IPS-18c (cell line): ENCODE results near the gene WWTR1.

Experiments used
- H3K4me3 ChIP-seq: 2 replicates; pipeline ENCODE4 v1.7.0; 2013; ENCODE audit warnings: low read depth, mild to moderate bottlenecking, low read length, moderate library complexity; ENCODE audit not compliant: insufficient read depth
- H3K9me3 ChIP-seq: one replicate; pipeline ENCODE4 v1.6.1; 2013; ENCODE audit warnings: mild to moderate bottlenecking, low read length, moderate library complexity; ENCODE audit not compliant: control insufficient read depth, insufficient read depth

WWTR1 gene

GRCh38 chr3:149610351-149611105 is 47.3 kb downstream of the WWTR1 start:
- no peaks in the 10 kb centered on the region for H3K9me3 ChIP-seq
- H3K4me3 ChIP-seq = no peak overlapping the region

- Histone ChIP-seq H3K9me3 (no peaks in the 10 kb centered on the region), H3K4me3 (no peak overlapping the region)
Measured at GRCh38 chr3:149609595-149609994, 48.2 kb downstream of the WWTR1 start.

DNA sequence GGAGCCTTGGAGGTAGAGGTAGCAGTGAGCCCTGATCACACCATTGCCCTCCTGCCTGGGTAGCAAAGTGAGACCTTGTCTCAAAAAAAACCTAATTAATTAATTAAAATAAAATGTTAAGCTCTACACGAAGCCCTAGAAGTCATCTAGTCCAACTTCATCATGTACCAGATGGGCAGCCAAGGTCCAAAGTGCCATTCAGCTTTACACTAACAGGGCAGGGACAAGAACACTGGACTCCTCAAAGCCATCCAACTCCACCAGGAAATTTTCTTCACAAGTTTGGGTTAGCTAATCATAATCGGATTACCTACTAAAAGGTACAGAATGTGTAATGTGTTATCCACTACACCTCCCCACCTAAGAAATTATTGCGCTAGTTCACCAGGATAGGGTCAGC is 48.8 kb downstream of the WWTR1 start:
- Histone ChIP-seq H3K4me3 (no peak overlapping the region), H3K9me3 (no peaks in the 10 kb centered on the region)

DNA sequence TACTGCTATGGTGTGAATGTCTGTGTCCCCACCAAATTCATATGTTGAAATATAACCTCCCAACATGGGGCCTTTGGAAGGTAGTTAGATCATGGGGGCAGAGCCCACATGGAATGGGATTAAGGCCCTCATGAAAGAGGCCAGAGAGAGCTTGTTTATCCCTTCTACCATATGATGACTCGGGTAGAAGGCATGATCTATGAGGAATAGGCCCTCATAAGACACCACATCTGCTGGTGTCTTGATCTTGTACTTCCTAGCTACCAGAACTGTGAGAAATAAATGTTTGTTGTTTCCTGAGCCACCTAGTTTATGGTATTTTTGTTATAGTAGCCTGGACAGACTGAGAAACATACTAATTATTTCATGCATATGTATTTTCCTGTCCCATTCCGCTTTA is 51.9 kb downstream of the WWTR1 start:
- H3K9me3 ChIP-seq = no peaks in the 10 kb centered on the region
- no peak overlapping the region for H3K4me3 ChIP-seq

GRCh38 chr3:149604125-149604875 is 53.5 kb downstream of the WWTR1 start:
- H3K4me3 ChIP-seq = no peak overlapping the region
- no peaks in the 10 kb centered on the region for H3K9me3 ChIP-seq

GRCh38 chr3:149603126-149604074 is 54.4 kb downstream of the WWTR1 start:
- H3K9me3 ChIP-seq = no peaks in the 10 kb centered on the region
- H3K4me3 ChIP-seq = no peak overlapping the region

DNA sequence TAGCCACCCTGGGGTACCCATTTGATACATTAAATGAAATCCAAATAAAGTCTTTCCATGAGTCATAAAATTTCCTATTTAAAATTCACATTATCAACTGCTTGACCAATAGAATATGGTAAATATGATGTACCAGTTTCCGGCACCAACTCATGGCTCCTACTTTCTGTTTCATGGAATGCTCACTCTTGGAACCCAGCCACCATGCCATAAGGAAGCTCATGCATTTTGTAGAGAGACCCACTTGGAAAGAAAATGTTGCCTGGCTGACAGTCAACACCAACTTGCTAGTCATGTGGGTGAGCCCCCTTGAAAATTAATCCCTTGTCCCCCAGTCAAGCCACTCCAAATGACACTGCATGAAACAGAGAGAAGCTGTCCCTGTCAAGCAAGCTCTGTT is 57.2 kb downstream of the WWTR1 start:
- Histone ChIP-seq H3K9me3 (no peaks in the 10 kb centered on the region), H3K4me3 (no peak overlapping the region)

- no peak overlapping the region for H3K4me3 ChIP-seq
- H3K9me3 ChIP-seq = no peaks in the 10 kb centered on the region
Measured at GRCh38 chr3:149599236-149599635, 58.6 kb downstream of the WWTR1 start.

- H3K4me3 ChIP-seq = no peak overlapping the region
- H3K9me3 ChIP-seq = no peaks in the 10 kb centered on the region
Measured at GRCh38 chr3:149596134-149596770, 61.6 kb downstream of the WWTR1 start.

GRCh38 chr3:149593418-149594160 is 64.2 kb downstream of the WWTR1 start:
- no peak overlapping the region for H3K4me3 ChIP-seq

GRCh38 chr3:149592758-149593240 is 65.0 kb downstream of the WWTR1 start:
- no peaks in the 10 kb centered on the region for H3K9me3 ChIP-seq
- no peak overlapping the region for H3K4me3 ChIP-seq

More at GRCh38 chr3:149593418-149594160, 64.2 kb downstream of the WWTR1 start:
- no peaks in the 10 kb centered on the region for H3K9me3 ChIP-seq

GRCh38 chr3:149590691-149591441 is 67.0 kb downstream of the WWTR1 start:
- H3K9me3 ChIP-seq = no peaks in the 10 kb centered on the region
- no peak overlapping the region for H3K4me3 ChIP-seq

DNA sequence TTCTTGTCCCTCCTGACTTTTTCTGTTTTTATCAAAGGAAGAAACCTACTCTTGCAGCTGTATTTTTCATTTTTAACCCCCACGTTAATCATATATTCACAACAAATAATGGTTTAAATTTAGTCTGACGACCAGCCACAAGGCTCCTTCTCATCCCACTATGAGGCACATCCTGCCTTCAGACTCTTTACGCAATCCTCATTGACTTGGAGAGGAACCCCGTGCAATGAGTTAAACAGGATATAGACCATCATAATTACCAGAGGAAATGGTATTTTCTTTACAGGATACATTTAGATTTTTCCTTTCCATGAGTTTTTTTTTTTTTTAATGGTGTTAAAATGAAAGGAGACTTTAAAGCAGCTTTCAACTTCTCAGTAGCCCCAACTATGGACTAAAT is 68.5 kb downstream of the WWTR1 start:
- Histone ChIP-seq H3K9me3 (no peaks in the 10 kb centered on the region), H3K4me3 (no peak overlapping the region)

- H3K4me3 ChIP-seq = no peak overlapping the region
- H3K9me3 ChIP-seq = no peaks in the 10 kb centered on the region
Measured at GRCh38 chr3:149588909-149589308, 68.9 kb downstream of the WWTR1 start.

GRCh38 chr3:149587383-149587782 is 70.4 kb downstream of the WWTR1 start:
- no peaks in the 10 kb centered on the region for H3K9me3 ChIP-seq
- no peak overlapping the region for H3K4me3 ChIP-seq

- Histone ChIP-seq H3K4me3 (no peak overlapping the region), H3K9me3 (no peaks in the 10 kb centered on the region)
Measured at GRCh38 chr3:149586871-149587270, 71.0 kb downstream of the WWTR1 start.
